Endodermal cell (in vitro differentiated cells): Measurements from ENCODE around the gene KTN1. TPM values are rescaled to one million over a fixed set of nuclear protein-coding genes. Genes with fewer than 3 reads are reported as not detected.

Source experiments
- DNase-seq: peaks from one replicate; pipeline ENCODE4 v3.0.0-alpha.2; 2017
- H3K27ac ChIP-seq: 2 replicates; pipeline ENCODE4 v1.5.1; 2013; ENCODE audit warnings: mild to moderate bottlenecking, low read depth, low read length, moderate library complexity
- H3K27me3 ChIP-seq: 2 replicates; pipeline ENCODE4 v1.6.1; 2013; ENCODE audit warnings: mild to moderate bottlenecking, low read length, moderate library complexity; ENCODE audit not compliant: insufficient read depth, control insufficient read depth, poor library complexity, severe bottlenecking
- H3K36me3 ChIP-seq: 2 replicates; pipeline ENCODE4 v1.7.0; 2013; ENCODE audit warnings: mild to moderate bottlenecking, low read length, moderate library complexity; ENCODE audit not compliant: control insufficient read depth, insufficient read depth
- H3K4me1 ChIP-seq: one replicate; pipeline ENCODE4 v1.7.0; 2013; ENCODE audit warnings: low read length; ENCODE audit not compliant: control insufficient read depth, insufficient read depth
- H3K4me3 ChIP-seq: 2 replicates; pipeline ENCODE4 v1.5.1; 2013; ENCODE audit warnings: mild to moderate bottlenecking, low read length, moderate library complexity
- H3K9ac ChIP-seq: 2 replicates; pipeline ENCODE4 v1.6.1; 2013; ENCODE audit warnings: mild to moderate bottlenecking, low read length, moderate library complexity; ENCODE audit not compliant: poor library complexity, severe bottlenecking; ENCODE audit errors: extremely low read depth
- H3K9me3 ChIP-seq: 2 replicates; pipeline ENCODE4 v1.6.1; 2013; ENCODE audit warnings: mild to moderate bottlenecking, low read length, moderate library complexity; ENCODE audit not compliant: control insufficient read depth
- H3K27ac Mint-ChIP-seq: 2 replicates; pipeline ENCODE4 v1.8.0; 2020; ENCODE audit warnings: mixed read lengths
- H3K27me3 Mint-ChIP-seq: 2 replicates; pipeline ENCODE4 v1.8.0; 2021; ENCODE audit warnings: mild to moderate bottlenecking, mixed read lengths; ENCODE audit not compliant: insufficient read depth
- H3K36me3 Mint-ChIP-seq: 2 replicates; pipeline ENCODE4 v1.8.0; 2020; ENCODE audit warnings: low read depth, mixed read lengths
- H3K4me1 Mint-ChIP-seq: 2 replicates; pipeline ENCODE4 v1.8.0; 2020; ENCODE audit warnings: mixed read lengths
- H3K4me3 Mint-ChIP-seq: 2 replicates; pipeline ENCODE4 v1.8.0; 2020; ENCODE audit warnings: mild to moderate bottlenecking, moderate library complexity, mixed read lengths
- H3K9me3 Mint-ChIP-seq: 2 replicates; pipeline ENCODE4 v1.8.0; 2020; ENCODE audit warnings: mild to moderate bottlenecking, mixed read lengths
- WGBS, 2 experiments: methylation state at CpG; one replicate each; pipeline versions ENCODE4 v1.1.5 to v1.1.7; 2013; ENCODE audit warnings: missing lambda C conversion rate in 2 of 2, mixed read lengths in 1 of 2; ENCODE audit not compliant: insufficient coverage in 1 of 2, insufficient read length in 1 of 2; 5-methylcytosine and 5-hydroxymethylcytosine counted together
- total RNA-seq, 2 donors: library from RNA; stranded (reverse); fragmentation: NEBNext Ultra II Directional in 1 of 2; extraction: Animal tissue kit (Norgen Biotek cat#: 25700) in 1 of 2; gene quantifications; 2 replicates in 1 of 2; 3 replicates in 1 of 2; pipeline ENCODE4 v1.2.1, GENCODE V29; 2021
- TF ChIP-seq, protein P1 (sequence below): fragments of 200-600 bp; sonication (generic); conservative IDR thresholded peaks from 2 replicates; pipeline ENCODE4 v1.5.0; 2021; ENCODE audit warnings: antibody characterized with exemption, mild to moderate bottlenecking

Gene KTN1
- total RNA-seq, 2 donors from 2014 or later, result 215 to 239 TPM

DNA sequence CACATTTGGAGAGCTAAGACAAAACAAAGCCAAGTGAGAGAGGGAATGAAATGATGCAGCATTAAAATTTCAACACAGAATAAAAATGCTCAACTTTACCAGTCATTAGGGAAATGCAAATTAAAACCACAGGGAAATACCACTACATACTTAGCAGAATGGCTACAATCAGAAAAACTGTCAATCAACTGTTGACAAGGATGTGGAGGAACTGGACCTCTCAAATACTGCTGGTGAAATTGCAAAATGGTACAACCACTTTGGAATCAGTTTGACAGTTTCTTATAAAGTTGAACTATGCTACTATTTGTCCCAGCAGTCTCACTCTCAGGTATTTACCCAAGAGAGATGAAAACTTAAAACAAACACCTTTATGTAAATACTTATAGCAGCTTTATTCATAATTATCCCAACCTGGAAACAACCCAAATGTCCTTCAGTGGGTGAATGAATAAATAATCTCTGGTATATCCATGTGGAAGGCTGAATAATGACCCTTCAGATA is 43.8 kb upstream of the KTN1 start:
- Mint-ChIP-seq H3K27ac (no peak overlapping the region), H3K9me3 (peaks cover 7% of the 10 kb centered on the region), H3K27me3 (no peaks in the 10 kb centered on the region), H3K4me1 (peaks cover 5% of the 10 kb centered on the region), H3K36me3 (peaks cover 2% of the 10 kb centered on the region), H3K4me3 (no peak overlapping the region)
- Histone ChIP-seq H3K4me1 (no peaks in the 10 kb centered on the region), H3K27ac (no peak overlapping the region), H3K9ac (no peak overlapping the region), H3K4me3 (no peak overlapping the region), H3K27me3 (no peaks in the 10 kb centered on the region), H3K36me3 (no peaks in the 10 kb centered on the region), H3K9me3 (peaks cover 14% of the 10 kb centered on the region)
- TF ChIP-seq, protein P1, sequence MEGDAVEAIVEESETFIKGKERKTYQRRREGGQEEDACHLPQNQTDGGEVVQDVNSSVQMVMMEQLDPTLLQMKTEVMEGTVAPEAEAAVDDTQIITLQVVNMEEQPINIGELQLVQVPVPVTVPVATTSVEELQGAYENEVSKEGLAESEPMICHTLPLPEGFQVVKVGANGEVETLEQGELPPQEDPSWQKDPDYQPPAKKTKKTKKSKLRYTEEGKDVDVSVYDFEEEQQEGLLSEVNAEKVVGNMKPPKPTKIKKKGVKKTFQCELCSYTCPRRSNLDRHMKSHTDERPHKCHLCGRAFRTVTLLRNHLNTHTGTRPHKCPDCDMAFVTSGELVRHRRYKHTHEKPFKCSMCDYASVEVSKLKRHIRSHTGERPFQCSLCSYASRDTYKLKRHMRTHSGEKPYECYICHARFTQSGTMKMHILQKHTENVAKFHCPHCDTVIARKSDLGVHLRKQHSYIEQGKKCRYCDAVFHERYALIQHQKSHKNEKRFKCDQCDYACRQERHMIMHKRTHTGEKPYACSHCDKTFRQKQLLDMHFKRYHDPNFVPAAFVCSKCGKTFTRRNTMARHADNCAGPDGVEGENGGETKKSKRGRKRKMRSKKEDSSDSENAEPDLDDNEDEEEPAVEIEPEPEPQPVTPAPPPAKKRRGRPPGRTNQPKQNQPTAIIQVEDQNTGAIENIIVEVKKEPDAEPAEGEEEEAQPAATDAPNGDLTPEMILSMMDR, result no peak
- no peak for DNase-seq

DNA sequence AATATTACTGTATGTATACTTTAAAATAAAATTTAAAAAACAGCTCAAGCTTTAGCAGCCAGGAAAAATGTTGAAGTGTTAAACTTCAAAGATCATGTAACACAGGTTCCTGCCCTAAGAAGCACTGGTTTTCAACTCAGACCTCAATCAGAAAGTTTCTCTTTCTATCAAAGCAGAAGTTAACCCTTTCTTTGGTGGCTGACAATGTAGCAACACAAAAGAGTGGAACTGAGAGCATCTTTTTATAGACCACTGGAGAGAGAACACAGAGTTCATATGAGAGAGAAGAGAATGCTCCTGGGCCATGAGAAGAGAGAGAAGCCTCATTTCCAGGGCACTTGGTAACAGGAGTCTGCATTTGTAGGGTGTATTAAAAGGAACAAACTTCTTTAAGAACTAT is 42.2 kb upstream of the KTN1 start:
- H3K36me3 Mint-ChIP-seq, result peaks cover 2% of the 10 kb centered on the region
- H3K9me3 Mint-ChIP-seq, result peaks cover 7% of the 10 kb centered on the region
- no peak overlapping the region for H3K27ac Mint-ChIP-seq
- peaks cover 5% of the 10 kb centered on the region for H3K4me1 Mint-ChIP-seq
- no peak overlapping the region for H3K4me3 Mint-ChIP-seq
- Histone ChIP-seq H3K27me3 (no peaks in the 10 kb centered on the region), H3K36me3 (no peaks in the 10 kb centered on the region), H3K4me1 (no peaks in the 10 kb centered on the region), H3K4me3 (no peak overlapping the region), H3K27ac (no peak overlapping the region), H3K9me3 (peaks cover 14% of the 10 kb centered on the region), H3K9ac (no peak overlapping the region)
- DNase-seq, result no peak
- H3K27me3 Mint-ChIP-seq, result no peaks in the 10 kb centered on the region
- TF ChIP-seq, protein P1, result no peak

DNA sequence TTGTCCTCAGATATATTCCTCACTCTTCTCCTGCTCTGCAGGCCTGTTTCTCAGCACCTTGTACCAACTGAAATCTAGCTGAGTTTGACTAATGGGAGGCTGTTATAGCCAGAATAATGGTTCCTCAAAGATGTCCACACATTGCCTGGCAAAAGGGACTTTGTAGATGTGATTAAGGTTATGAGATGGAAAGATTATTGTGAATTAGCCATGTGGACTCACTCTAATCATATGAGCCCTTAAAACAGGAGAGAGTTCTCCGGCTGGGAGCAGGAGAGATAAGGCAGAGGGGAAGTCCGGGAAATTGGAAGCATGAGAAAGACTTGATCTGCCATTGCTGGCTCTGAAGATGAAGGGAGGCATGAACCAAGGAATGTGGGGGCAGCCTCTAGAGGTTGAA is 40.0 kb upstream of the KTN1 start:
- no peak overlapping the region for H3K4me3 Mint-ChIP-seq
- H3K9me3 Mint-ChIP-seq, result peaks cover 7% of the 10 kb centered on the region
- H3K27ac Mint-ChIP-seq, result no peak overlapping the region
- peaks cover 2% of the 10 kb centered on the region for H3K36me3 Mint-ChIP-seq
- Histone ChIP-seq H3K9ac (no peak overlapping the region), H3K9me3 (peaks cover 14% of the 10 kb centered on the region), H3K27ac (no peak overlapping the region), H3K36me3 (no peaks in the 10 kb centered on the region), H3K27me3 (no peaks in the 10 kb centered on the region), H3K4me3 (no peak overlapping the region), H3K4me1 (no peaks in the 10 kb centered on the region)
- TF ChIP-seq, protein P1, result no peak
- DNase-seq, result no peak
- WGBS, 2 experiments, result 80 to 87% methylated on average over 1 to 2 of the region's 2 CpGs
- H3K4me1 Mint-ChIP-seq, result peaks cover 6% of the 10 kb centered on the region
- H3K27me3 Mint-ChIP-seq, result no peaks in the 10 kb centered on the region
